Measurements from ENCODE around the gene CTNNB1. TPM values are rescaled to one million over a fixed set of nuclear protein-coding genes. Genes with fewer than 3 reads are reported as not detected.

Gene CTNNB1
- total and polyA plus RNA-seq, 2 of the 13 experiments (the other 11 are each of a cell fraction or from before 2014, with no cell fraction given) = 398 to 489 TPM

GRCh38 chr3:41192885-41193284 lies 6.4 kb upstream of the CTNNB1 start:
- ChIA-PET POLR2A (no interaction called here), CTCF (ENCODE audit: low intra/inter-chr PET ratio, low total read pairs) (no interaction called here)
- FAIRE-seq (no peak), DNase-seq (ENCODE audit: low spot score) (no peak), ATAC-seq (no peak)
- TF ChIP-seq ZFAT (CRISPR knock-in tag; conservative IDR thresholded peaks at IDR 0.05) (no peak), BHLHE40 (IDR thresholded peaks at IDR 0.05; ENCODE audit: low read length) (no peak), ONECUT2 (CRISPR knock-in tag; IDR thresholded peaks at IDR 0.05) (no peak), ZNF34 (CRISPR knock-in tag; IDR thresholded peaks at IDR 0.05; ENCODE audit: borderline replicate concordance) (no peak)
- intact Hi-C loops (cut with micrococcal nuclease; ENCODE audit: unreplicated experiment) (loop anchor here (10.0 kb wide), 3 partner anchors 258 to 468 kb away; no protein-coding TSS in a partner anchor), in situ Hi-C loops (cut with HindIII; ENCODE audit: extremely low pct_ligation_motif_present, low pct_unique_long_range_greater_than_20kb) (no loop called here)
- Histone ChIP-seq H3K79me2 (ENCODE audit: insufficient read depth, low read length) (no peaks in the 10 kb centered on the region), H3K4me1 (ENCODE audit: insufficient read depth, low read length) (peaks cover 17% of the 10 kb centered on the region), H2AFZ (ENCODE audit: low read length) (no peak overlapping the region), H4K20me1 (ENCODE audit: insufficient read depth, low read length) (no peaks in the 10 kb centered on the region), H3K9ac (ENCODE audit: insufficient read depth, low read depth, low read length) (no peak overlapping the region), H3K4me3 (replicated peaks in 1 of 3; ENCODE audit: insufficient read depth in 1 of 3, low read depth in 2 of 3, low read length in 3 of 3) (no peak overlapping the region), H3K9me3 (ENCODE audit: low read length) (no peaks in the 10 kb centered on the region), H3K4me2 (ENCODE audit: low read depth, low read length) (no peak overlapping the region), H3K27me3 (ENCODE audit: control insufficient read depth in 1 of 2, insufficient read depth in 2 of 2, low read length in 2 of 2) (peaks cover 0 to 13% of the 10 kb centered on the region in 2 experiments; a peak in 1 of 5 replicates), H3K36me3 (replicated peaks in 1 of 2; ENCODE audit: control insufficient read depth in 1 of 2, insufficient read depth in 2 of 2, low read length in 2 of 2) (no peaks in the 10 kb centered on the region), H3K27ac (ENCODE audit: extremely low read length, insufficient read depth, low read length) (no peak overlapping the region)
- BruUV-seq (replicated peaks) = no TSS peak
- WGBS (ENCODE audit: low lambda C conversion rate) = 0% methylated on average over 1 of the region's 1 CpG

DNA sequence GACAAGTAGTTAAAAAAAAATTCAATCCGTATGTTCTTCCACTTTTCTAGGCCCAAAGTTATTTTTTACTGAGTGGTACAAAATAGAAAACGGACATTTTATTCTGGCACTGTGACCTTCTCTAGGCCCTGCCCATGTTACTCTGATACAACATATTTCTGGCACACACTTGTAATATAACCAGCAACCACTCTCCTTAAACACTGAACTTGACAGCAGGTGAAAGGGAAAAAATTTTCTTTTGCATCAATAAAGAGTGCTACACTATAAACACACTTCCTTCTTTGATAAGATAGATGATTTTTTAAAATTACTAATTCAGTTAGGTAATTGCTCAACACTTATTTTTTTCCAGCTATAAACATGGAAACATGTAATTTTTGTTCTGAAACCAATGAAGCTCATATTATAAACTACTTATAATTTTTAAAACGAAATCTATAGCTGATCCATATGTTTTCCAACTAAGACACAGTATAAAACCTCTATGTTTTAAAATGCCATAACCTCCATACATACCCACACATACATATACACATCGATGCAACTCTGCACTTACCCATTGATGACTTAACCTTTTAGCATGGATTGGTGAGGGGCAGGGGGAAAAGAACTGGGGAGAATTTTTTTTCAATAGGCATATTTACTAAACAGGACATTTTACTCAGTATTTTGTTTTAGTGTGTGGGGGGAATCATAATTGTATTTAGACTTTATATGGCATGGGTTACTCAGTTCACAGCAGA lies 5.3 kb upstream of the CTNNB1 start:
- no peaks in the 10 kb centered on the region for H3K36me3 ChIP-seq (replicated peaks in 1 of 2; ENCODE audit: control insufficient read depth in 1 of 2, insufficient read depth in 2 of 2, low read length in 2 of 2)
- DNase-seq (ENCODE audit: low spot score) (no peak), FAIRE-seq (no peak), ATAC-seq (no peak)
- H3K27me3 ChIP-seq (ENCODE audit: control insufficient read depth in 1 of 2, insufficient read depth in 2 of 2, low read length in 2 of 2) = peaks cover 0 to 13% of the 10 kb centered on the region in 2 experiments; a peak in 1 of 5 replicates
- WGBS (ENCODE audit: low lambda C conversion rate) = 31% methylated on average over 4 of the region's 4 CpGs
- no peak overlapping the region for H3K27ac ChIP-seq (ENCODE audit: extremely low read length, insufficient read depth, low read length)
- H3K9ac ChIP-seq (ENCODE audit: insufficient read depth, low read depth, low read length) = no peak overlapping the region
- intact Hi-C loops (cut with micrococcal nuclease; ENCODE audit: unreplicated experiment) (loop anchor here (10.0 kb wide), 3 partner anchors 259 to 469 kb away; no protein-coding TSS in a partner anchor), in situ Hi-C loops (cut with HindIII; ENCODE audit: extremely low pct_ligation_motif_present, low pct_unique_long_range_greater_than_20kb) (no loop called here)
- TF ChIP-seq ZZZ3 (CRISPR knock-in tag; IDR thresholded peaks at IDR 0.05; ENCODE audit: borderline replicate concordance) (no peak), CERS6 (CRISPR knock-in tag; IDR thresholded peaks at IDR 0.05) (no peak), ZBTB3 (CRISPR knock-in tag; IDR thresholded peaks at IDR 0.05; ENCODE audit: borderline replicate concordance, low read depth) (no peak), ZNF678 (CRISPR knock-in tag; IDR thresholded peaks at IDR 0.05) (no peak), AKAP8 (CRISPR knock-in tag; IDR thresholded peaks at IDR 0.05) (no peak), SUZ12 (IDR thresholded peaks at IDR 0.05; ENCODE audit: low read depth, low read length) (no peak), EED (CRISPR knock-in tag; IDR thresholded peaks at IDR 0.05) (no peak), FOXK2 (IDR thresholded peaks at IDR 0.05) (no peak), NFE2L2 (IDR thresholded peaks at IDR 0.05; ENCODE audit: low read length) (no peak), TRIM24 (CRISPR knock-in tag; IDR thresholded peaks at IDR 0.05) (no peak), MIER3 (CRISPR knock-in tag; IDR thresholded peaks at IDR 0.05; ENCODE audit: borderline replicate concordance) (no peak), ZMAT5 (CRISPR knock-in tag; IDR thresholded peaks at IDR 0.05; ENCODE audit: borderline replicate concordance, low read depth) (no peak)
- TF ChIP-seq, protein P1, sequence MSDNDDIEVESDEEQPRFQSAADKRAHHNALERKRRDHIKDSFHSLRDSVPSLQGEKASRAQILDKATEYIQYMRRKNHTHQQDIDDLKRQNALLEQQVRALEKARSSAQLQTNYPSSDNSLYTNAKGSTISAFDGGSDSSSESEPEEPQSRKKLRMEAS (IDR thresholded peaks at IDR 0.05) = no peak
- ChIA-PET POLR2A (no interaction called here), CTCF (ENCODE audit: low intra/inter-chr PET ratio, low total read pairs) (no interaction called here)
- peaks cover 24% of the 10 kb centered on the region for H3K4me1 ChIP-seq (ENCODE audit: insufficient read depth, low read length)
- no peak overlapping the region for H3K4me3 ChIP-seq (replicated peaks in 1 of 3; ENCODE audit: insufficient read depth in 1 of 3, low read depth in 2 of 3, low read length in 3 of 3)
- peaks cover 6% of the 10 kb centered on the region for H3K79me2 ChIP-seq (ENCODE audit: insufficient read depth, low read length)
- no peak overlapping the region for H2AFZ ChIP-seq (ENCODE audit: low read length)
- BruUV-seq (replicated peaks) = no TSS peak
- H3K4me2 ChIP-seq (ENCODE audit: low read depth, low read length) = no peak overlapping the region
- no peaks in the 10 kb centered on the region for H4K20me1 ChIP-seq (ENCODE audit: insufficient read depth, low read length)
- H3K9me3 ChIP-seq (ENCODE audit: low read length) = no peaks in the 10 kb centered on the region

All from HepG2 (cell line).